GM21723 (cell line): ENCODE measurements around the gene NRP2.

ENCODE experiments used
- ATAC-seq: cut with Tn5 transposase; IDR thresholded peaks from one replicate; pipeline ENCODE4 v1.9.1; 2021; ENCODE audit warnings: mild to moderate bottlenecking, moderate library complexity; ENCODE audit not compliant: unreplicated experiment

NRP2 gene

DNA sequence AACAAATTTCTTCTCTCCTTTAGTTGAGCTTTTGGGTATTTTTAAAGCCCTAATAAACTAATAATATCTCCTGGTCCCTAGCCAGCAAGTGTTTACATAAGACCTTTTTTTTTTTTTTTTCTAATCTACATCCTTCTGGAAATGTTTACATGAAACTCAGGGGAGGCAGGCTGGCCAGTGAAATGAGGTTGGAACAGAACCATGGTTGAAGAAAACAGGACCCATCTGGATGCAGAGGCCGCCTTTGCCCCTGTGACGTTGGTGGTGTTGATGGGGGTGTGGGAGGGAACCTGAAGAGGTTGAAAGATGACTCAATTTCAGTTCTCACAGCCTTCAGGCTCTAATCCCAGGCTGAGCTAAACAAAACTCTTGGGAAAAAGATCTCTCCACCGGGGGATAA lies 118.5 kb downstream of the NRP2 start:
- ATAC-seq = no peak

DNA sequence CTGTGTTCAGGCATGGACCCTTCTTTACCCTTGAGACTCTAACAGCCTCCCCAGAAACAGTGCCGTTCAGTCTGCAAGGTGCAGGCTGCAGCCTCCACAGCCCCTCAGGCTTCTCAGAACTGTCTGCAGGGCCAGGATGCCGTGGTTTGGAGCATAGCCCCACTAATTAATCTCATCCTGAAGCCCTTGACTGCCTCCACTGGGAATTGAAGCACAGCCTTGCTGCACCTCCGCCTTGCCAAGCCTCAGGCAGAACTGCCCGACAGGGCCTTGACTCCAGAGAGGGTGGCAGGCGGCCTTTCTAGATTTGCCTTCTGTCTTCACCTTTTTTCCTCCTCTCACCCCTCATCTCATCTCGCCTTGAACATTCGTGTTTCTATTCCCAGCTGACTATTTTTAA lies 119.8 kb downstream of the NRP2 start:
- no peak for ATAC-seq

DNA sequence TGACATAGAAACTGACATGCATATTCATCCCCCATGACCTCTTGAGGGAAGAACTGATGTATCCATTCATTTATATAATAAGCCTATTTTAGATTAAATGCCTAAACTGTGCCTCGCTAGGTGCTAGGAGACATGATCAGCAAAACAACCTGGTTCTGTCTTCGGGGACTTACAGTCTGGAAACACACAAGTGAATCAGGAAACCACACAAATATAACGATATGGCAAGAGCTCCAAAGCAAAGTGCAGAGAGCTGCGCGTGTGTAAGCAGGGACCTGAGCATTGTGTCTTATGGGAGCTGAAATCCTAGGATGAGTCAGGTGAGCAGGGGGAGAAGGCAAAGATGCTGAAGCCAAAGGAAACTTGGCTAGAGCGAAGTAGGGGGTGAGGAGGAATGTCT lies 120.6 kb downstream of the NRP2 start:
- ATAC-seq = no peak

DNA sequence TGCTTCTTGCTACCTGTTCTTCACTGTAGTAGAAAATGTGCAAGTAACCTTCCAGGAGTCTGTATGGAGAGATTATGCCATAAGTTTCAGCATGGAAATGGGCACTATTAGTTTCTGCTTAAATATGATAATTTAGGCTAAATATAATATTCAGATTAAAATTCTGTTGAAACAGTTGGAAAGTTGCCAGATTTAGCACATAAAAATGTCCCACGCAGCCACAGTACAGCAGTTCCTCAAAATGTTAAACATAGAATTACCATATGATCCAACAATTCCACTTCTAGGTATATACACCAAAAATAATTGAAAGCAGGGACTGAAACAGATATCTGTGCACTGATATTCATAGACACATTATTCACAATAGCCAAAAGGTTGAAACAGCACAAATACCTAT lies 121.2 kb downstream of the NRP2 start:
- no peak for ATAC-seq

DNA sequence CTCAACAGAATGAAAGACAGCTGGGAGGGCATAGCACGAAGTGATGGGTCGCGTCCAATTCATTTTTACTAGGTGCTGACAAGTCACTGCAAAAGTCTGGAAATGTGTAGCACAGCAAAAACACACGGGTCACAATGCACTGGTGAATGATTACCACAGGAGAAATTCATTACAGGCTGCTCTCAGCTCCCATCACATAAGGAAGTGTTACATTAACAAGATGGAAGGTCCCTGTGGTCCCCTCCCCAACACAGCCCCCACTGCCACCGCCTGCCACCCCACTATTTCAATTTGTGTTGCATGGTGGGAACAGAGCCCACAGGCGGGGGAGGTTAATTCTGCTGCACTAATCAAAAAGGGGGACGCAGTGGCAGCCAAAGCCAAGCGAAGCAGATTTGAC lies 122.8 kb downstream of the NRP2 start:
- no peak for ATAC-seq

DNA sequence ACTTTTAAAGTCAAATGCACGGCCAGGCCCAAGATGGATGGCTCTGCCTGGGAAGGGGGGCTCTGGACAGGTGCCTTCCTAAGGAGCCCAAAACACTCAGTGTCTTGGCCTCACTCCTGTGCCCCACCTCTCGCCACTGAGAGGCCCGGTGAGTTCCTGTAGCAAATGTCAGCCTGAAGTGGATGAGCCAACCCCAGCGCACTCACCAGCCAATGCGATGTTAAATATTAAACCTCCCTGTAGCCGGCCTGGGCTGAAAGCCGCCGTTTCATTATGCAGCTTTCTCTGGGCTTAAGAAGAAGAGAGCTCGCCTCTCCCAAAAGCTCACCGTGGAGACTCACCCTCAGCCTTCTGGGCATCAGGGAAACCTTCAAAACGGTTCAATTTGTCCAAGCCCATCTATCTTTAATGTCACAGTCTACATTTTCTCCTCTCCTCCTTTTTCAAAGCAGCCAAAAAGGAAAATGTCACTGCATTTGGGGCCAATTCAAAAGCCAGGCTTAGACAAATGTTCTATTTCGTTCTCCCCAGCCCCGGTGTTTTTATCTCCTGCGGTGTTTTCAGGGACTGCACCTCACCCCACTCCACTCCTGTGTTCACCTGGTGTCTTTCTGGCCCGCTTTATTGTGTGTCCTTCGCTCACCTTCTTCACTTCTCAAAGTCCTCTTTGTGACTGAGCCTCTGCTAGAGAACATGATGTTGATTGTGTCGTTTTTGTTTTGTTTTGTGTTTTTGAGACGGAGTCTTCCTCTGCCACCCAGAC lies 124.0 kb downstream of the NRP2 start:
- ATAC-seq = no peak

DNA sequence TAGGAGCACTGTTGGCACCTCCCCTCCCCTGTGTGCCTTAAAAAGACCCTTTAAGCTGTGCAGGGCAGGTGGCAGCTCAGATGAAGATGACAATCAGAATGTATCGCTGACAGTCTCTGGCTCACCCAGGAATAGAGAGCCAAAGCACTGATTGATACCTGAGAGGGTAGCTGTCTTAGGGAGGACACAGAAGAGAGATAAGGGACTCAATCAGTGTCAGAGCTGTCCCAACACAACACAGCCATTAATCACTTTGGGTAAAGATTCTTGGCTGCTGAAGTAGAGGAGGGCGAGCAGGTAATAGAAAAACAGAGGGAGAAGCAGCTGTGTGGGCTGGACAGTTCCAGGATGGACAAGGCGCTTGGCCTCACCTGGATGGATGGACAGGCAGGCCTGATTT lies 124.9 kb downstream of the NRP2 start:
- no peak for ATAC-seq

DNA sequence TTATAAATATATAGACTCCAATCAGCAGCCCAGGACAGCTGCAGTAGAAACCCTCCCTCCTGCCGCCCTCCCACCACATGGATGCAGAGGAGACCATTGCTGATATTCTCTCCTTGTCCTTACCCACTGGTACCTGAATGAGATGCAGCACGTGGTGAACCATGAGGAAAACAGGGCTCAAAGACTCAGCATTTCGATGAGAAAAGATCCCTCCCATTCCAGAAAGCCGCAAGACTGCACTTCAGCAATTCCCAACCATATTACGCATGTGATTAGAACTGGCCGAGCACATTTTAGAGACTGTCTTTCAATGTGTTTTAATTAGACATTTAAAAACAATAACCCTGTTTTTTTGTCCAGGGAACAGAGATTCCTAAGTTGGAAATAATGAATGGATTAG lies 125.5 kb downstream of the NRP2 start:
- no peak for ATAC-seq

DNA sequence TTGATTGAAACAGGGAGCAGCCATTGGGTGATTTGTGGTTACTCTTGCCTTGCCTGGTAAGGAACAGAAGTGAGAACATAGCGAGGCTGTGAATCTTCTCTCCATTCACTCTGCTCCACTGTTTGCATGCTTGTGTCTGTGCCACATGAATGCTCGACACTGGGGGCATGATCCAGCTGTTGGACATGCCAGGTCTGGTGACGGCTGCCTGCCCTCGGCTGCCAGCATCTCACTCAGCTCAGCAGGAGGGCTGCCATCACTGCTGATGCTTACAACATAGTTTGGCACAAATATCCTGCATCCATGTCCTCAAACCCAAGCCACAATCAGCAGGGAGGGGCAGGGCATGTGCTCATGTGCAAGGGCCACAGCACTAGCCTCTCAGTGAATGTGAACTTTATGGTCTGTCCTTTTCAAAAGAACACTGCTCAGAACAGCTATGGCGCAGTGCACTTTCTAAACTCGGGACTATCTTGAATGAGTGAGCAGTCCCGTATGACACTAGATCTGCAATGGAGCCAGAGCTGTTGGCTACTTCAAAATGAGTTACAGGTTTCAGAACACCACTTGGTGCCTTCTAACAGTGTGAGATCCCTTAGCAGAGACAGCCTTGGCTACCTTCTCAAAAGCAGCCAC lies 126.3 kb downstream of the NRP2 start:
- no peak for ATAC-seq

DNA sequence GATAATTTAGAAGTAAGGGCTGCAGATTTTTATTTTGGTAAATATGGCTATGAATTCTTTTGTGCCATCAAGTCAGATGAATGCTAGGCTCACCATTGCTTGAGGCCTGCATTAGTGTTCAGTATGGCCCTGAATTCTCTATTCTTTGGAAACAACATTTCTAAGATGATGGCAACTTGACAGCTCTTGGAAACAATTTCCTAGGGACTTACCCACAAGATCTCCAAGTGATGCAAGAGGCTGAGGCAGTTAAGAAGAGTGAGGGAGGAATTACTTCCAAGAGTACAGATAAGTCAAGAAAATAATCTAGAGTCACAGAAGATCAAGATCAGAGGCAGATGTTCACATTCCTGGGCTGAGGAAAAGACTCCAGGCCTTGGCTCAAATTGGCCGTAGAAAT lies 129.1 kb downstream of the NRP2 start:
- ATAC-seq = no peak

DNA sequence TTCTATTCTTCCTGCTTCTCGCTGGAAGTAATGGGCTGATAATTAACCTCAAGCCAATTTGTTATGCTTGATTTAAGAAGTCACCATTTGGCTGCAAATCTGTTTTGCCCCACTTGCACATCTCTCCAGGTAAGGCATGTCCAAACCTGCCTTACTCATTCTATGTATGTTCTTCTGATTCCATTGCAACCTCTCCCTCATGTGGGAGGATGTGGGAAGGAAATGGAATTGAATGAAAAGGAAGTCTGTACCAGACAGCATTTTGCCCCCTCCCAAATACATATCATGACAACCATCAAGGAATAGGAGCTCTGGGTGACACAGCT lies 131.7 kb downstream of the NRP2 start:
- no peak for ATAC-seq

DNA sequence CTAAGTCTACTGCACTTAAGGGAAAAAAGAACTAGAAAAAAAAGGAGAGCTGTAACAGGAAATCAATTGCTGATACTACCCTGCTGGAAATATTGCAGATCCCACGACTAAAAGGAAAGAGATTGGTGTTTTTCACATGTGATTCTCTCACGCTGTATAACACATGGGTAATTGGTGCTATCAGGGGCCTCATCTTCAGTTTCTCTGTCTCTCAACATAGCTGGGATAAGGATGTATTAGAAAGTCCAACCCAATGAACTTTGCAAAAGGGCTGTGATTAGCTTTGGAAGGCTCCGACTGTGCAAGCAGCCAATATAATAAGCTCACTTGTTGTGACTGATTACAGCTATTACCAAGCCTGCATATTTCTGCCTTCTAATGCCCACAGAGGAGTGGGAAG lies 133.4 kb downstream of the NRP2 start:
- ATAC-seq = no peak

DNA sequence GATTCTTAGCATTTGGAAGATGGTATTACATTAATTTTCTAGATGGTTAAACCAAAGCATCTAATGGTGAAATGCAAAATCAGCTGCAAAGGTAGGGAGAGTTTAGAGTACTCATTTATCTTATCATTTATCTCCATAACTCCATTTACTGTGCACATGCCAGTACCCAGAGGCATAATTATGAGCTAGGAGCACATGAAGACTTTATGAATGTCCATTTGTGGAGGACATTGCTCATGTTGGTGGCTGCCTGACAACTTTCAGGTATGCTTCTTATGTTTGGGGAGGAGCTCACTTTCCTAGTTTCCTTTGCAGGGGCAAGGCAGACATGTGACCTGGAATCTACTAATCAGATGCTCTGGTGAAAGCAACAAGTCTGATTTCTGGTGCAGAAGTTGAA lies 134.0 kb downstream of the NRP2 start:
- no peak for ATAC-seq

DNA sequence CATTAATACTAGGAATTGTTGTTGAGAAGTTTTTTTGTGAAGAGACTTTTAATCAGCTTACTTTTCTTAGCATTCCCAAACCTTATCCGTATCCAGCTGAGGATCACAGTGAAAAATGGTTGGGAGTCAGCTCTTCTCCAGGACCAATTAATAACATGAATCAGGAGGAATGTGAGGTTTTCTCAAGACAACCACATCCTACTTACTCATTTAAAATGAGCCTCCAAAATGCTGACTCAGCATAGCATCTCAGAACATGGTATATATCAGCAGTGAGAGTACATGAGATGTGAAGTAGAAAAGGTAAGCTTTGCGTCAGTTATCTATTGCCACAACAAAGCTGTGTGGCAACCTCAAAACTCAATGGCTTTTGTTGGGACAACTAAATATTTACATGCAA lies 140.3 kb downstream of the NRP2 start:
- no peak for ATAC-seq

DNA sequence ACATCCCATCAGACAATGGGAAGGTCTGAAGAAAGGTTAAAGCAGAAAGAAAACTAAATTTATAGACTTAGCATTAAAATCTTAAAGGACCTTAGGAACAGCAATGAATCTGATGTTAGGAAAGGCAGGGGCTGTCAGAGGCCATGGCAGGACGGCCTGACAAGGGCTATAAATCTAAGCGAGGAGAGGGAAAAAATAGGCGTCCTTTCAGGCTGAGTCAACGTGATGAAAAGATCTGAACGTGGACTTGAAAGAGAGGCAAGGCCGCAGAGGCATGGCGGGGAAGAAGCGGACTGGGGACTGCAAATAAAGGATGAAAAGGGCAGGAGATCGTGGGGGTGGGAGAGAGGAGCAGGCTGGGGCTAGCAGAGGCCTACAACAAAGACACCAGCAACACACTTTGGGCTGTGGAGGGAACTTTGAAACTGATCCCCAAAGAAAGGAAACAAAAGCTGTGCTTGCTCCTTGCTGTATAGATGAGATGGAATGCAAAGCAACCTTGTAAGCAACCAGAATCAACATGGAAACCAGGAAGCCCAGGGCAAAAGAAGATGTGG lies 145.6 kb downstream of the NRP2 start:
- no peak for ATAC-seq

DNA sequence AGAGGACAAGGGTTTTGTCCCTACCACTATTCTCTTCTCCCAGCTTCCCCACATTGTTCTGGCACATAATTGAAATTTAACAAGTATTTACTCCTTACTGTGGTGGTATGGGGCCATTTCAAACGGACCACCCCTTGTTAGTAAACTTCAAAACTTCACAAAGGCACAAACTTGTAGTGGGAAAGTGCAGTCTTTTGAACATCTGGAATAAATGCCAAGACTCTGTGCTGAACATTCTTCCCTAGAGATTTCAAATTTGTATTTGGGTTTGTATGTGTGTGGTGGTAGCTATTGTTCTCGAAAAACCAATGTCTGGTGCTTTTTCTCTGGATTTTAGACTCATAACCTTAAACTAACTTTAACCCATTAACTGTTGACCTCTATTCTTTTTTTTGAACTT lies 151.6 kb downstream of the NRP2 start:
- ATAC-seq = no peak

DNA sequence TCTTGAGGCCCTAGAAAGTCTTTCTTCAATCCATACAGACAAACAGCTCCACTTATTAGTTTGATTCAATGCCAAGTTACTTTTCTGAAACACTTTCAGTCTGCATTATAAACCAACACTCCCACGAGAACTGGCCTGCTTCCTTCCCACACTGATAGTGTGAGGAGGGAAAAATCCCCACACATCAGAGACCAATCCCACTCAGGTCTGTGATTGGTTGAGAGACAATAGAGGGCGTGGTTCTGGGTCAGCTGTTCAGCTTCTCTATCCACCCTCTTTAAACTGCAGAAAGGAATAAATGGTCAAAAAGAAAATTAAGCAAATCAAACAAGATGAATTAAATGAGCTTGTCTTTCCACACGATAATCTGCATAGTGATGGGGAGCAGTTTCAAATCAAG lies 152.5 kb downstream of the NRP2 start:
- ATAC-seq = no peak

DNA sequence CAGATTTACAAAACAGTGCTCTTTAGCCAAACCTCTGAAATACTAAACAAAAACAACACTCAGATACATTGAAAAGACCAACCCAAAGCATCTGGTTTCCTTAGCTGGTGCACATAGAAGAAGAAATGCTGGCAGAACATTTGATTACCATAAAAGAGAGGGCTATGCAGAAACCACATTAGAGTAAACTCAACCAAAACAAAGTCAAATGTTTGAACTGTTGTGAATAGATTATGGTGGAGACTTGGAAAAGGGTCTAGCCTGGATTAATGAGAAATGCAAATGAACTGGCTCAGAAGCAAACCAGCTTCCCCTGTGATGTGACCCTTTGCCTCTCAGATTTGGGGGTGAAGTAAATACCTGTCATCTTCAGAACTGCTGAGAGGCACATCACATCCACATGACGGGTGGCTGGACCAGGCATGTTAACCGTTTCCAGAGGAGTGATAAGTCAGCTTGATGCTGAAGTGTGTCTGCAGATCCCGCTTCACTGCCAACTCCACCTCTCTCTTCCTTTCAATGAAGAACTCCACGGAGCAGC lies 153.0 kb downstream of the NRP2 start:
- no peak for ATAC-seq

DNA sequence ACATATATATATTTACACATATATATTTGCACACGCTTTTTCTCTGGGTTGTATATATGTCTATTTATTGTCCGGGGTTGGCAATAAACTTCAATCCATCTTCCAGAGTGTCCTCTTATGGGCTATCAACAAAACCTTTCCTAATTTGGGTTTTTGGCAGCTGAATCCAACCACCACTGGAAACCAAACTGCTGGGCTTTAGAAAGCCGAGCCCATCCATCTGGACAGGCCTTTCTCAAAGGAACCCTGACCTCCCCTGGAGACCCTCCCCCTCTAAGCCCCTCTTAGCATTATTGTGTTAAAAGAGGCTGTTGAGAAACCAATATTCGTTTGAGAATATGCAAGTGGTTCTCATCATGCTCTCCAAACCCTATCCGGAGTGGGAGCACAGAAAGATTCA lies 153.6 kb downstream of the NRP2 start:
- ATAC-seq = no peak

DNA sequence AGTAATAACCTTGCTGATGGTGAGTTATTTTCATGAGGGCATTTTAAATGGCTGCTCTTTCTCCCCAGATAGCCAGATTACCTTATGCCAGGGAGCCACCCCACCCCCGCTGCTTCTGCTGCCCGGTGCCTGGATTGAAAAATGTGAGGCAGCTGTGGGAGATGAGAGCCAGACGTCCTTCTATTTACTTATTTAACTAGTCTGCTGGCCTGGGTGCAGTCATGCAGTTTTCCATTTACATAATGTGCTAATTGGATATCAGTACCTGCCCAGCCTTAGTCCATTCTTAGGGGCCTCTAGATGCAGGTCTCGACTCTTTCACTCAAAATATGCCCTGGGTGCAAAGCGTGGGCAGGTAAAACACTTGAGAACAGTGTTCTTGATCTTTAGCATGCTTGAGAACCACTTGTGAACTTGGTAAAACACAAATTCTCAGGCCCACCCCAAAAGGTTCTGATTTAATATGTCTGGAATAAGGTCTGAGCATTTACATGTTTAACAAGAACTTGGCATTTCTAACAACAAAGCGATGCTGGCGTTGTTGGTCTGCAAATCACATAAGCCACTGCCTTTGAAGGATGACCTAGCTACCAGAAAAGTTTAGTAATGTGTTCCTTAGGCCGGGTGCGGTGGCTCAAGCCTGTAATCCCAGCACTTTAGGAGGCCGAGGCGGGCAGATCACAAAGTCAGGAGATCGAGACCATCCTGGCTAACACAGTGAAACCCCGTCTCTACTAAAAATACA lies 154.3 kb downstream of the NRP2 start:
- ATAC-seq = no peak

DNA sequence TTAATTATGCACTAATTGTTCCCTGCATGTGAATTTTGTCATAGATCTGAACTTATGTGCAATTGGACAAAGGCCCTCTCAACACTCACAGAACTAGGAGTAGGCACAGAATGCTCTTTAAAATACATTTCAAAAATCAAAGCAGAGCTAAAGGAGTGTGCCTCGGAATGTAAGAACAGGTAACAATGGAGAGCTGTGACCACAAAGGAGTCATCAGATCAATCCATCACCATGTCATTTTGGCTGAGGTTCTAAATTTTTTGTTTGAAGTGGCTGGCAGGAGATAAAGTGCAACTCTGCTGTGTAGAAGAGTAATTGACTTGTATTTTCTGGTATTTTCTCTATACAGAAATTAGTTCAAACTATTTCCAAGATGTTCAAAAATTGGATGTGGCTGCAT lies 155.4 kb downstream of the NRP2 start:
- no peak for ATAC-seq

DNA sequence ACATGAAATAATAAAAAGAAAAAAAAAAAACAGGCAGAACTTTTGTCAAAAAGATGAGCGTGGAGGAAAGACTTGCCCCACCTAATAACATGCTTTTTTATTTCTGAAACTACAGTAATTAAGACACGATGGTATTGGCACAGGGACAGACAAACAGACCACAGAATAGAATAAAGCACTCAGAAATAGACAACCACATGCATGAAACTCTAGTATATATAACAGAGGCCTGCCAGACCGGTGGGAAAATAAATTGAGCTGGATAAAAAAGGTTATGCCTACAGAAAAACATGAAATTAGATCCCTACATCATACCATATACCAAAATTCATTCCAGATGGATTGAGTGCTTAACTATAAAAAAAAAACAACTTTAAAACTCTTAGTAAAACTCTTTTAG lies 163.1 kb downstream of the NRP2 start:
- ATAC-seq = no peak
